PFSK-1 (cell line): ENCODE results near the gene TIGAR.

Experiments used
- FOXP2 ChIP-seq: optimal IDR thresholded peaks from 2 replicates; pipeline ENCODE3; 2011; ENCODE audit warnings: borderline replicate concordance, control low read depth, inconsistent platforms; ENCODE audit not compliant: insufficient read depth; ENCODE audit errors: extremely low read length, extremely low read depth
- POLR2AphosphoS5 ChIP-seq: IDR thresholded peaks from 2 replicates; pipeline ENCODE4 v1.6.1; 2012; ENCODE audit warnings: low read depth, mild to moderate bottlenecking, control low read depth, low read length, moderate library complexity
- REST ChIP-seq, 2 experiments: IDR thresholded peaks; 2 replicates each; pipeline versions ENCODE4 v1.6.1 to v1.8.0; 2011 to 2012; ENCODE audit warnings: low read depth in 2 of 2, low read length in 2 of 2, control low read depth in 1 of 2, inconsistent platforms in 1 of 2, mild to moderate bottlenecking in 1 of 2, moderate library complexity in 1 of 2; ENCODE audit not compliant: insufficient read depth in 1 of 2
- SIN3A ChIP-seq: IDR thresholded peaks from 2 replicates; pipeline ENCODE4 v1.6.1; 2012; ENCODE audit warnings: mild to moderate bottlenecking, low read length, moderate library complexity, borderline replicate concordance; ENCODE audit not compliant: insufficient read depth
- TAF1 ChIP-seq: IDR thresholded peaks from 2 replicates; pipeline ENCODE4 v1.6.1; 2012; ENCODE audit warnings: low read length, control low read depth, borderline replicate concordance; ENCODE audit not compliant: insufficient read depth

Gene TIGAR

GRCh38 chr12:4331842-4332241 lies 10.8 kb downstream of the TIGAR start:
- TF ChIP-seq TAF1 (no peak), SIN3A (no peak), POLR2AphosphoS5 (no peak), FOXP2 (no peak), REST (IDR thresholded peaks at IDR 0.05; ENCODE audit: insufficient read depth in 1 of 2, low read depth in 2 of 2, low read length in 2 of 2) (no peak)

- TF ChIP-seq TAF1 (no peak), REST (IDR thresholded peaks at IDR 0.05; ENCODE audit: insufficient read depth in 1 of 2, low read depth in 2 of 2, low read length in 2 of 2) (no peak), POLR2AphosphoS5 (no peak), SIN3A (no peak), FOXP2 (no peak)
Measured at GRCh38 chr12:4346931-4347330, 25.9 kb downstream of the TIGAR start.

GRCh38 chr12:4353785-4354208 lies 32.8 kb downstream of the TIGAR start:
- TF ChIP-seq SIN3A: no peak
- no peak for TF ChIP-seq TAF1
- no peak for TF ChIP-seq FOXP2
- no peak for TF ChIP-seq REST (IDR thresholded peaks at IDR 0.05; ENCODE audit: insufficient read depth in 1 of 2, low read depth in 2 of 2, low read length in 2 of 2)
- no peak for TF ChIP-seq POLR2AphosphoS5

DNA sequence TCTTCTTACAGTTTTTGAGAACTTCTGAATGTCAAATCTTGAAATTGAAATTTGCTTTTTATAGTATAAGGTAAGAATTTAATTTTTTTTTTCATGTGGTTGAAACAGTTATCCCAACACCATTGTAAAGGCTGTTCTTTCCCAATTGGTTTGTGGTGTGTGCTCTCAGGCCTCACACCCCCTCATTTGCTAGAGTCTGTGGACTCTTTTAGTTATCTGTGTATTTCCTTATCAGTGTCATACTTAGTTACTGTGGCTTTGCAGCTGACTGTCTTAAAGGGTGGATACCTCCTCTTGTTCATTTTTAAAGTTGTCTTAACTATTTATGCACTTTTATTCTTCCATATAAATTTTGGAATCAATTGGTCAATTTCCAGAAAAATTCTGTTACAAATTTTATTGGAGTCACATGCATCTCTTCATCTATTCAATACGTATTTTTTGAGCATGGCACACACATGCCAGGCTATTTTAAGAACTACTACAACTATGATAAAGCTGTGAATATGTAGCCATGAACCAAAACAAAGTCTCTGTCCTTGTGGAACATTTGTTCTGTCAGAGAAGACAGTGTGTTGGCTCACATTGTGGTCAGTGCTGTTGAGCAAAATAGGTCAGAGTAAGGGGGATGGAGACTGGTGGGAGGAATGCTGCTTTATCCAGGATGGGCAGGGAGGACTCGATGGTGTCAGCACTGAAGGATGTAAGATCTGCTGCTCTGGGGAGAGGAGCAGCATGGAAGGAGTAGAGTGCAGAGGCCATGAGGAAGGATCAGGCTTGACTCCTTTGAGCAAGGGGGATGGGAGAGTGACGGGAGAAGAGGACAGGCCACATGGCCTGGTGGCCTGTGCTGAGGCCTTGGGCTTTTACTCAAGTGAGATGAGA lies 34.4 kb downstream of the TIGAR start:
- TF ChIP-seq POLR2AphosphoS5: no peak

DNA sequence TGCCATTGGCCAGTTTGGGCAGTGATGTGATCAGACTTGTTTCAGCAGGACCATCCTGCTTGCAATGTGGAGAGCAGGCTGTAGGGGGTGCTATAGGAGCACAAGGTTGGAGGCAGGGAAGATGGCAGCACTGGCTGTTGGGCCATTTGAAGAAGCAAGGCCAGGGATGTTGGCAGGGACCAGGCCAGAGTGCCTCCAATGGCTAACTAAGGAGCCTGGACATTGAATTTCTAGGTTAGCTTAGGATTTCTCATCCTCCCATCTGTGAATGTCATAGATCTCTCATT lies 35.0 kb downstream of the TIGAR start:
- TF ChIP-seq SIN3A (no peak), REST (IDR thresholded peaks at IDR 0.05; ENCODE audit: insufficient read depth in 1 of 2, low read depth in 2 of 2, low read length in 2 of 2) (no peak), POLR2AphosphoS5 (no peak), FOXP2 (no peak), TAF1 (no peak)
